CD4-positive, alpha-beta memory T cell (primary cell): ENCODE results near the gene MTFR1L. TPM values are rescaled to one million over a fixed set of nuclear protein-coding genes. Genes with fewer than 3 reads are reported as not detected.

Source experiments
- polyA plus RNA-seq, 2 donors: library from polyadenylated mRNA; unstranded; fragments of 300-500 nt; fragmentation: Illumina TruSeq; gene quantifications; one replicate each; pipeline ENCODE4 v1.2.3, GENCODE V29; 2021
- total RNA-seq, 2 experiments: library from RNA; stranded (reverse); gene quantifications; one replicate each; pipeline ENCODE4 v1.2.3, GENCODE V29; 2021

MTFR1L gene
- total and polyA plus RNA-seq, 4 experiments from 2014 or later = 27.5 to 58.4 (median 55.3) TPM

Other genes starting within 250 kb of the MTFR1L start
- gene MAN1C1, start 203.2 kb upstream of the MTFR1L start, total RNA-seq = 10 to 100 TPM; 42.6 to 45.1 TPM
- gene MAN1C1, start 203.2 kb upstream of the MTFR1L start, polyA plus RNA-seq = 10 to 100 TPM in 1 of 2 donors, 1 to 10 TPM in 1; 3.6 to 10.4 TPM
- 10 to 100 TPM; 24.8 to 26.2 TPM for gene SELENON, start 19.8 kb upstream of the MTFR1L start, total RNA-seq
- gene SELENON, start 19.8 kb upstream of the MTFR1L start, polyA plus RNA-seq = 1 to 10 TPM in 1 of 2 donors, under 1 TPM in 1; 0.65 to 6.5 TPM
- not detected for gene AUNIP, start 39.5 kb downstream of the MTFR1L start, total RNA-seq
- not detected for gene AUNIP, start 39.5 kb downstream of the MTFR1L start, polyA plus RNA-seq
- gene PAQR7, start 55.8 kb downstream of the MTFR1L start, total RNA-seq = 1 to 10 TPM; 2.1 to 2.6 TPM
- under 1 TPM in 1 of 2 donors, not detected in 1; 0.29 TPM for gene PAQR7, start 55.8 kb downstream of the MTFR1L start, polyA plus RNA-seq
- gene STMN1, start 86.5 kb downstream of the MTFR1L start, total RNA-seq = 10 to 100 TPM; 34.5 to 37.1 TPM
- gene STMN1, start 86.5 kb downstream of the MTFR1L start, polyA plus RNA-seq = 10 to 100 TPM; 53.7 to 85.2 TPM
- 10 to 100 TPM; 18.3 to 20.0 TPM for gene PAFAH2, start 178.1 kb downstream of the MTFR1L start, total RNA-seq
- gene PAFAH2, start 178.1 kb downstream of the MTFR1L start, polyA plus RNA-seq = 10 to 100 TPM; 10.1 to 12.3 TPM
- gene EXTL1, start 201.8 kb downstream of the MTFR1L start, total RNA-seq = under 1 TPM; 0.12 to 0.19 TPM
- not detected for gene EXTL1, start 201.8 kb downstream of the MTFR1L start, polyA plus RNA-seq
- not detected for gene SLC30A2, start 226.2 kb downstream of the MTFR1L start, total RNA-seq
- not detected for gene SLC30A2, start 226.2 kb downstream of the MTFR1L start, polyA plus RNA-seq
- not detected for gene TRIM63, start 247.7 kb downstream of the MTFR1L start, total RNA-seq
- not detected for gene TRIM63, start 247.7 kb downstream of the MTFR1L start, polyA plus RNA-seq